ENCODE measurements around the gene NEURL1.

NEURL1 gene

DNA sequence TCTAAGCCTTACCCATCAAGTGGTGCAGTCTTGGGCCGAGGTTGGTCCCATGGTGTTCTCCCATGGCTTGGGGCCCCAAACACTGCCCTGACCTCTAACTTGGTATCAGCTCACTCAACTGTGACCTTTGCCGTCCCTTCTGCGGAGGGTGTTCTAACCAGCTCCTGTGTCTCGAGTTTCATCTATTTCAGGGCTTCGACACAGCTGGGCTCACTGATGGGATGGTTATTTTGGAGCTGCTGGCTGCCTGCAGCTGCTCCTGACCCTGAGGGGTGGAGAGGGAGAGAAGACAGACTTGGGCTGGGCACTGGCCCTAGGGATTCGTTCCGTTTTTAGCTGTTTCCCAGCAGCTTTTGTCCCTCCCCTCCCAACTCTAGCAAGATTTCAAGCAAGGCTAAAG, 86.9 kb downstream of the NEURL1 start:
- Histone ChIP-seq H3K27me3 (ENCODE audit: insufficient read depth, low read length, poor library complexity, severe bottlenecking) (no peaks in the 10 kb centered on the region), H3K9me3 (ENCODE audit: insufficient read depth, low read depth, low read length) (no peaks in the 10 kb centered on the region), H3K79me2 (ENCODE audit: insufficient read depth, low read length) (no peaks in the 10 kb centered on the region), H3K4me1 (ENCODE audit: insufficient read depth, low read length, poor library complexity, severe bottlenecking) (no peaks in the 10 kb centered on the region), H3K9me2 (replicated peaks; ENCODE audit: low read depth, low read length) (no peaks in the 10 kb centered on the region), H3K36me3 (ENCODE audit: insufficient read depth, low read length) (no peaks in the 10 kb centered on the region), H3K4me3 (ENCODE audit: low read length, poor library complexity, severe bottlenecking) (no peak overlapping the region), H3F3A (ENCODE audit: low read depth) (no peaks in the 10 kb centered on the region), H3K4me2 (ENCODE audit: low read depth, low read length, poor library complexity, severe bottlenecking) (no peak overlapping the region), H2AFZ (ENCODE audit: low read length) (no peak overlapping the region), H4K20me1 (ENCODE audit: insufficient read depth, low read length, poor library complexity, severe bottlenecking) (no peaks in the 10 kb centered on the region), H3K9ac (ENCODE audit: low read depth, low read length, poor library complexity, severe bottlenecking) (no peak overlapping the region)
- no peak for TF ChIP-seq CTCF (conservative IDR thresholded peaks at IDR 0.05; ENCODE audit: low read length)
- no peak for TF ChIP-seq EZH2phosphoT487 (IDR thresholded peaks at IDR 0.05; ENCODE audit: borderline replicate concordance)

- no peak overlapping the region for H3K4me3 ChIP-seq (ENCODE audit: low read length, poor library complexity, severe bottlenecking)
- H3K27me3 ChIP-seq (ENCODE audit: insufficient read depth, low read length, poor library complexity, severe bottlenecking) = no peaks in the 10 kb centered on the region
- H3K9ac ChIP-seq (ENCODE audit: low read depth, low read length, poor library complexity, severe bottlenecking) = no peak overlapping the region
- H2AFZ ChIP-seq (ENCODE audit: low read length) = no peak overlapping the region
- no peaks in the 10 kb centered on the region for H3K9me3 ChIP-seq (ENCODE audit: insufficient read depth, low read depth, low read length)
- no peaks in the 10 kb centered on the region for H3K36me3 ChIP-seq (ENCODE audit: insufficient read depth, low read length)
- no peaks in the 10 kb centered on the region for H3K4me1 ChIP-seq (ENCODE audit: insufficient read depth, low read length, poor library complexity, severe bottlenecking)
- no peaks in the 10 kb centered on the region for H3K79me2 ChIP-seq (ENCODE audit: insufficient read depth, low read length)
- no peak overlapping the region for H3K4me2 ChIP-seq (ENCODE audit: low read depth, low read length, poor library complexity, severe bottlenecking)
- H3F3A ChIP-seq (ENCODE audit: low read depth) = no peaks in the 10 kb centered on the region
- H3K9me2 ChIP-seq (replicated peaks; ENCODE audit: low read depth, low read length) = no peaks in the 10 kb centered on the region
- TF ChIP-seq EZH2phosphoT487 (IDR thresholded peaks at IDR 0.05; ENCODE audit: borderline replicate concordance) = no peak
- TF ChIP-seq CTCF (conservative IDR thresholded peaks at IDR 0.05; ENCODE audit: low read length) = no peak
- H4K20me1 ChIP-seq (ENCODE audit: insufficient read depth, low read length, poor library complexity, severe bottlenecking) = no peaks in the 10 kb centered on the region
Measured at GRCh38 chr10:103581499-103581898, 88.0 kb downstream of the NEURL1 start.

- Histone ChIP-seq H3K4me1 (ENCODE audit: insufficient read depth, low read length, poor library complexity, severe bottlenecking) (no peaks in the 10 kb centered on the region), H2AFZ (ENCODE audit: low read length) (no peak overlapping the region), H3K9me2 (replicated peaks; ENCODE audit: low read depth, low read length) (no peaks in the 10 kb centered on the region), H3K36me3 (ENCODE audit: insufficient read depth, low read length) (no peaks in the 10 kb centered on the region), H4K20me1 (ENCODE audit: insufficient read depth, low read length, poor library complexity, severe bottlenecking) (no peaks in the 10 kb centered on the region), H3K27me3 (ENCODE audit: insufficient read depth, low read length, poor library complexity, severe bottlenecking) (no peaks in the 10 kb centered on the region), H3K79me2 (ENCODE audit: insufficient read depth, low read length) (no peaks in the 10 kb centered on the region), H3K4me2 (ENCODE audit: low read depth, low read length, poor library complexity, severe bottlenecking) (no peak overlapping the region), H3F3A (ENCODE audit: low read depth) (no peaks in the 10 kb centered on the region), H3K9me3 (ENCODE audit: insufficient read depth, low read depth, low read length) (0 out of 2 replicates have a peak, but pooled peaks cover under 1% of the 10 kb centered on the region), H3K4me3 (ENCODE audit: low read length, poor library complexity, severe bottlenecking) (no peak overlapping the region), H3K9ac (ENCODE audit: low read depth, low read length, poor library complexity, severe bottlenecking) (no peak overlapping the region)
- no peak for TF ChIP-seq CTCF (conservative IDR thresholded peaks at IDR 0.05; ENCODE audit: low read length)
Measured at GRCh38 chr10:103582331-103583123, 89.0 kb downstream of the NEURL1 start.
